Adrenal gland (tissue), 5 donors: Measurements from ENCODE around the gene RAPGEF4.

Source experiments
- POLR2A ChIP-seq, 2 donors: fragments of 450-650 bp; IDR thresholded peaks; one replicate each; pipeline ENCODE4 v1.6.1; 2017; ENCODE audit warnings: antibody characterized with exemption in 2 of 2, mild to moderate bottlenecking in 2 of 2, moderate library complexity in 1 of 2
- TF ChIP-seq, protein P1 (sequence below), 6 experiments: fragments of 450-650 bp in 4 of 6; fragments of 200-600 bp in 2 of 6; sonication (generic) in 1 of 6; IDR thresholded peaks; 1 replicate in 5 of 6; 2 replicates in 1 of 6; pipeline versions ENCODE4 v1.5.1 to v1.8.0; 2016 to 2021; ENCODE audit warnings: antibody characterized with exemption in 6 of 6, mild to moderate bottlenecking in 2 of 6, moderate library complexity in 1 of 6
- donor health status: DM: no; HTN: no; CAD: no.

DNA sequence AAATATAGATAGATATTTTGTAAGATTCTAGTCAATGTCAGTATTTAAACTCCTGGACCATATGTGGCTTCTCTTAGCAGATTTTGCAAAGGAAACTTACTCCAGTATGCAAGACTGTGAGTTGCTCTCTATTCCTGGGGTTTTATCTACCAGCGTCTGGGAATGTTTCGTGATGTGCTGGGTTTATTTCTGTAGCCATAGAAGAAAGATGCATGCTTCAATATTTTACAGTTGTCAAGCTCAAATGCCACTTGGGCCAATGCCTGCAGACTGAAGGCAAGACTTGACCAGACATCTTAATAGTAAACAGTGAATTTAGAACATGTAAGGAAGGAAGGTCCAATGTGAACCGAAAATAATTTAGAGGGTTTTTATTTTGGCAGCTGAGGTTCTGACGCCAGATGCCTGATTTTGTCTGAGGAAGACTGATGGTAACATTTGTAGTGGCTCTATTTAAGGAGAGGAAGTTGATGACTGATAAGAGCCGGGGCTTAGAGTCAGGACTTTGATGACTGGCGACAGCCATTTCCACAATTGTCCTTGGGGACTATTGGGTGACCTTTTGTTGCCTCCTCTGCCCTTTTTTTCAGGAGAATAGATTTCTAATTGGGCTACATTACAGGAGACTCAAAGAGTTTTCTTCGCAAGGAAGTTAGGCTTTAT is 154.3 kb downstream of the RAPGEF4 start:
- TF ChIP-seq POLR2A (IDR thresholded peaks at IDR 0.05), result no peak
- TF ChIP-seq, protein P1, sequence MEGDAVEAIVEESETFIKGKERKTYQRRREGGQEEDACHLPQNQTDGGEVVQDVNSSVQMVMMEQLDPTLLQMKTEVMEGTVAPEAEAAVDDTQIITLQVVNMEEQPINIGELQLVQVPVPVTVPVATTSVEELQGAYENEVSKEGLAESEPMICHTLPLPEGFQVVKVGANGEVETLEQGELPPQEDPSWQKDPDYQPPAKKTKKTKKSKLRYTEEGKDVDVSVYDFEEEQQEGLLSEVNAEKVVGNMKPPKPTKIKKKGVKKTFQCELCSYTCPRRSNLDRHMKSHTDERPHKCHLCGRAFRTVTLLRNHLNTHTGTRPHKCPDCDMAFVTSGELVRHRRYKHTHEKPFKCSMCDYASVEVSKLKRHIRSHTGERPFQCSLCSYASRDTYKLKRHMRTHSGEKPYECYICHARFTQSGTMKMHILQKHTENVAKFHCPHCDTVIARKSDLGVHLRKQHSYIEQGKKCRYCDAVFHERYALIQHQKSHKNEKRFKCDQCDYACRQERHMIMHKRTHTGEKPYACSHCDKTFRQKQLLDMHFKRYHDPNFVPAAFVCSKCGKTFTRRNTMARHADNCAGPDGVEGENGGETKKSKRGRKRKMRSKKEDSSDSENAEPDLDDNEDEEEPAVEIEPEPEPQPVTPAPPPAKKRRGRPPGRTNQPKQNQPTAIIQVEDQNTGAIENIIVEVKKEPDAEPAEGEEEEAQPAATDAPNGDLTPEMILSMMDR (IDR thresholded peaks at IDR 0.05), result no peak
